Hepatic stellate cell (primary cell): Measurements from ENCODE around the gene SLC35B3.
"Not testable (repeated sequence)": the region's sequence is repeated elsewhere in the genome, so short reads cannot be mapped to it uniquely, and the experiment has no call there.

Source experiments
- DNase-seq: peaks from one replicate; pipeline ENCODE4 v3.0.0; 2011; ENCODE audit warnings: low spot score

SLC35B3 gene

DNA sequence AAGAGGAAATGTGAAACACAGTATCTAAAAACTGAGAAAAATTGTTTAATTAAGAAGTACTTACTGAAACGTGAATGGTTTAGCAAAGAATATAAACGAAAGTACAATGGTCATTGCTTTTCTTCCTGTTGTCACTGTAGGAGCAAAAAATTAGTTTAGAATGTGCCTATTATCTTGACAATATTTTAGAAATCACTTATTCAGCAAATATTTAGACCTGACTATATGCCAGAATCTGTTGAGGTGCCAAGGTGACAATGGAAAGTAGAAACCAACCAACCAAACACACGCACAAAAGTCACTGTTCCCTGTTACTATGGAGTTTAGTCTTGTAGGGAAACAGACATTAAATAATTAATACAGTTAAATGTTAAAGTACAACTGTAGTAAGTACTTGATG is 20.5 kb downstream of the SLC35B3 start:
- no peak for DNase-seq

GRCh38 chr6:8405946-8406345 is 29.4 kb downstream of the SLC35B3 start:
- not testable (repeated sequence) for DNase-seq

DNA sequence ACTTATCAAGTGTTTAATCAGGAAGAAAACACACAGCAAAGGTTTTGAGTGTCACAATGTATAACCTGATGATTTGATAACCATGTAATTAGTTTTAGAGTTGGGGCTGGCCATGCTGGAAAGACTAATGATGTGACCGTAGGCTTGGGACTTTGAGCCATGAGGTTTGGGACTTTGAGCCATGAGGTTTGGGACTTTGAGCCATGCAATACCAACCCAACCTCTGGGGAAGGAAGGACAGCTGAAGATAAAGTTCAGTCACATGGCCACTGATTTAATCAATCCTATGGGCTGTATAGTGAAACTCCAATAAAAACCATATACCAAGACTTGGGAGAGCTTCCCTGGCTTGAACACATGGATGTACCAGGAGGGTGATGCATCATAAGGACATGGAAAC is 32.8 kb downstream of the SLC35B3 start:
- no peak for DNase-seq

- no peak for DNase-seq
Observed at GRCh38 chr6:8400663-8401062, 34.7 kb downstream of the SLC35B3 start.

- DNase-seq = no peak
Observed at GRCh38 chr6:8392569-8392968, 42.8 kb downstream of the SLC35B3 start.

- no peak for DNase-seq
Observed at GRCh38 chr6:8391934-8392333, 43.4 kb downstream of the SLC35B3 start.

DNA sequence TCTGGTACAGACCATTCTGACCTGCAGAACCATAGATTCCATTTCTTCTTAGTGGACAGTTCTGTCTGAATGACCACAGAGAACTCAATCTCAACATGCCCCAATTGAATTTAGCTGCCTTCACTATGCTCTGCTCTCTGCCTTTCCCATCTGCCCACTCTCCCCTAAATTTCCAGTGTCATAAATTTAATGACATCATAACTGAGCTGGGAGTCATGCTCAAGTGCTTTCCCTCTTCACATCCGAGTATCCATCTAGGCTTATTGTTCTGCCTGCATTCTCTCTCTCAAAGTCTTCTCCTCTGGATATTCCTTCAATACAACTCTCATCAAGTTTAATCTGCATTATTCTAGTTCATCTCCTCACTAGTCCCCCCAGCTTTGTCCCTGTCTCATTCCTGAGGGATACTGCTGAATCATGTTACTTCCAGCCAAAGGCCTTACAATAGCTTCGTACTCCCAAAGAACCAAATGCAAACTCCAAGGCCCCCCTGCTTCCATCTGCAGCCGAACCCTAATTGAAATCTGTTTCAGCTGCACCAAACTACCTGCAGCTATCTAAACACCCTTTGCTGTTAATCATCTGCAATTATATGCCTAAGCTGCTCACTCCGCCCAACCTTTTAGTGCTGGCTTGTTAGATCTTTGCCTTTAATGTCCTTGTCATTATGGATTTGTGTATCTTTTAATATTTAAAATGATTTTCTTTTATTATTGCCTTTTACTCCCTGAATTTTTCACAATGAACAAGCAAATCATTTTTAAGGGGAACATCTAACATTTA is 46.1 kb downstream of the SLC35B3 start:
- no peak for DNase-seq

DNA sequence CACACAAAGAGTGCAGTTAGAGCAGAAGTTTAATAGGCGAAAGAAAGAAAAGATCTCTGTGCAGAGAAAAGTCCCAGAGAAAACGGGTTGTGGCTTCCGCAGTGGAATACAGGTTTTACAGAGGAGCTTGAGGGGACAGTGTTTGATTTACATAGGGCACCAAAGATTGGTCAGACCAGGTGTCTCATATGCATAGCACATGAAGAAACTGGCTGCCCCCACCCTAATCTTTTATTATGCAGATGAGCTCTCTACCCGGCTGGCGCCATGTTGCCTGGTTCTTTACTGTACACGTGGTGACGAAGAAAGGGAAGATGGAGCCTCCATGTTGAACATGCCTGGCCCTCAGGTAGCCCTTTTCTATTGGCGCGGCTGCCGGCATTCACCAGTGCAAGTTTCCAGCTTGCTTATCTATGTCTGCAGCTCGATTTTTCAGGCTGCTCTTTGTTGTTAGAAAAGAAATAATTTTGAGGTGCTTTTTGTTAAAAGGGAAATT is 47.4 kb downstream of the SLC35B3 start:
- no peak for DNase-seq

- DNase-seq = no peak
Observed at GRCh38 chr6:8383584-8383983, 51.8 kb downstream of the SLC35B3 start.

DNA sequence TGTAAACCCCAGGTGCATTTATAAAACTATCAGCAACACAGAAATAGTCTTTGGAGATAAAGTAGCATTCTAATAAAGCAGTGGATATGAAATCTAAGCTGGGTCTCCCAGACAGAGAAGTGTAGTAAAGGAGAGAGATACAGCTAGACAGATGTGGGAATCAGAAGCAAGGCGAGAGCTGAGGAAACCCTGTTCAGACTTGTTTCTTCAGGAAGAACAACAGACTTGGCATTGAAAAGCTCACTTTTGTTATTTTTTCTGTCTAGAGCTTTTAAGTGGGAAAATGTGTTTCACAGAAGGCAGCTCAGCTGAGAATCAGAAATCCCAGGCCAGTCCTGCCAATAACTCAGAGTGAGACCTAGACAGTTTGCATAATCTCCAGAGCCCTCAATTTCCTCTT is 52.9 kb downstream of the SLC35B3 start:
- no peak for DNase-seq

- no peak for DNase-seq
Observed at GRCh38 chr6:8375916-8376315, 59.4 kb downstream of the SLC35B3 start.
